Subcutaneous adipose tissue (tissue), 4 donors: ENCODE results near the gene HELQ. TPM values are rescaled to one million over a fixed set of nuclear protein-coding genes. Genes with fewer than 3 reads are reported as not detected.

ENCODE experiments used
- CTCF ChIP-seq: fragments of 450-650 bp; IDR thresholded peaks from one replicate; pipeline ENCODE4 v1.5.1; 2016; ENCODE audit warnings: low read depth, mild to moderate bottlenecking, control low read depth, antibody characterized with exemption, moderate library complexity
- total RNA-seq, 4 donors: library from RNA; depleted of rRNA; stranded (reverse); fragments of >200 nt; gene quantifications; one replicate each; pipeline ENCODE4 v1.1.0, GENCODE V29; 2016

HELQ gene
- total RNA-seq, 4 donors from 2014 or later: 12.6 to 26.6 (median 19.2) TPM

GRCh38 chr4:83372931-83373330, 82.7 kb downstream of the HELQ start:
- TF ChIP-seq CTCF: no peak

GRCh38 chr4:83371936-83372335, 83.7 kb downstream of the HELQ start:
- no peak for TF ChIP-seq CTCF

DNA sequence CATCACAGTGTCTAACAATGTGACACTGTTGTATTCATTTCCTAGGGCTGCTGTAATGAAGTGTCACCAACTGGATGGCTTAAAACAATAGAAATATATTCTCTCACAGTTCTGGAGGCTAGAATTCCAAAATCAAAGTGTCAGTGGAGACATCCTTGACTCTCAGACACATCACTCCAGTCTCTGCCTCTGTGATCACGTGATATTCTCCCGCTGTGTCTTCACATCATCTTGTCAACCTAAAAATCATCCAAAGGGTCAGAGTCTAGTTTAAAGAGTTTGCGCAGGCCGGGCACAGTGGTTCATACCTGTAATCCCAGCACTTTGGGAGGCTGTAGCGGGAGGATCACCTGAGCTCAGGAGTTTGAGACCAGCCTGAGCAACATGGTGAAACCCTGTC, 84.4 kb downstream of the HELQ start:
- TF ChIP-seq CTCF: no peak

DNA sequence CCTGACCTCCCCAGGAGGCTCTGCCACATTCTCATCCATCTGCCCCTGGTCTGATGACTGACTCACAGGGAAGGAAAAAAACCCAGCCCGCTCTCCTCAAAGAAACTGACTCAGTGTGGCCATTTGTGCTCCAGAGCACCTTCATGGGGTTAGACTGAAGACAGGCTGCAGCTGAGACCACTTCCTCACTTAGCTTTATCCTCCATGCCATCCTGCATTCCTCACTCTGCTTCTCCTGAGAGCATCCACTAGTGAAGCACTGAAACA, 85.0 kb downstream of the HELQ start:
- no peak for TF ChIP-seq CTCF

DNA sequence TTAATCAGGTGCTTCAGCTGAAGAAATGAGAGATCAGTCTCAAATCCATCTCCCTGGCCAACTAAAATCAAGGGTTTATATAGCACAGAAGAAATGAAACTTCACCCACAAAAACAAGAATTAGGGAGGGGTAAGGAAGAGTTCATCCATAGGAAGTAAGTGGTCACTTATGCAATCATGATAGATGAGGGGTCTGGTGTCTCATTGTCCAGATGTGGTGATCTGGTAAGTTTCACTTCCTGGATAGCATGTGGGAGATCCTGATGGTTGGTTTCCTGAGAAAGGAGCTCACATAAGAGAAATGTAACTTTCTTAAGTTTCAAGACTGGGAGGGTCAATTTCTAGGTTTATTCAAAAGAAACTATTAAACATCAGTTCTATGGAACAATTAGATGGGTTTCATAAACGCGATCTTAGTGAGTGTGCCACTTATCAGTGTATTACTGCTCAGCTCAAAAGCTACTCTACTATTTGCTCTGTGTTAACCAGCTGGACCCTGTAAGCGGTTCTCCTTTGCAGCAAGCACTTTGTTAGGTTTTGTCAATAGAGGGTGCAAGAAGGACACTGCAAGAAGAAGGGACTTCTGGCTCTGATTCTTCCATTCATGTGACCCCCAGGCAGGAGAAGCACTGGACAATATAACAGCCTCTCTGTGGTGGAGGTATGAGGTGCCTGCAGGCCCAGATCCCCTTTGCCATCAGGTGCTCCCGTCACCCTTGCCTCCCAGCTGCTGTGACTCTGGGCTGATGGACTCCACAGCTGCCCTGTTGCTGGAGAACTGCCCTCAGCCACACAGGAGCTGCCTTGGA, 85.6 kb downstream of the HELQ start:
- no peak for TF ChIP-seq CTCF

DNA sequence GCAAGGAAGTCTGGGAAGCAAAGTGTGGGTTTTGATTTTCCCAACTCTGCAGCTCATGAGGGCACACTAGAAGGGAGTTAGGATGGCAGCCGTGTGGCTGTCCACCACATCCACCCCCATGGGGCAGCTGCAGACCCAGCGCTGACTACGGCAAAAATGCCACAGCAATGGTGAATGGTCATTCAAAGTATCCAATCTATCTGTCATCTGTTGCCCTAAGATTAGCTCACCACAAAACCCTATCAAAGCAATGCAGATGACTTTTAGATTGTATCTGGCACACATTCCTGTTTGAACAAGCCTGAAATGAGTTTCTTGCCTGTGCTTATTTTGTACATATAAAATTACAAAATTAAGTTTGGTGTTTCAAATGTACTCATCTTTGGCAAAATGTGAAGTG, 91.3 kb downstream of the HELQ start:
- TF ChIP-seq CTCF: no peak

DNA sequence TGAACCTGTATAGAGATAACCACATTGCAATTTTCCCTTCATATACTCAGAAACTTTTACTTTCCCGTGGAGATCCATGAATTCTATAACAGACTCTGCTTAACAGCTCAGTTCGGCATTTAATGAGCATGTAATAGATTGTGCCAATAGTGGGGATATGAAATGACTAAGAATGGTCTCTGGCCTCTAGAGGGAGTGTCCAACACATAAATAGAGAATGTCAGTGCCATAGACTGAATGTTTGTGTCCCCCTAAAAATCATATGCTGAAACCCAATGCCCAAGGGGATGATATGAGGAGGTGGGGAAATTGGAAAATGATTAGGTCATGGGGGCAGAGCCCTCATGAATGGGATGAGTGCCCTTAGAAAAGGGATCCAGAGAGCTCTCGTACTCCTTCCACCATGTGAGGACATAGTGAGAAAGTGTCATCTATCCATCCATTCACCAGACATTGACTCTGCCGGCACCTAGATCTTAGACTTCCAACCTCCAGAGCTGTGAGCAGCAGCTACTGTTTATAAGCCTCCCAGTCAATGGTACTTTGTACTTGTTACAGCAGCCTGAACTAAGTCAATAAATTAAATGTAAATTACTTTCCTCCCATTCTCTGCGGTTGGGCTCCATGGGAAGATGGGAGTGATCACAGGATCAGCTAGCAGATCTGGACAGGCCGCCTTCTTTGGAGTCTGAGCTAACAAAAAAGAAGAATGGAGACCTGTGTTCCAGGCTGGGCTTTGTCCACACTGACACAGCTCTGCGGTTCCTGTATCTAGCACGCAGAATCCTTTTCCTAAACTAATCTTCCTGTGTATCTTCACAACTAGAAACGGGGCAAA, 92.9 kb downstream of the HELQ start:
- no peak for TF ChIP-seq CTCF
